Fibroblast of peridontal ligament (primary cell): ENCODE measurements around the gene UPK1A.

Source experiments
- DNase-seq: peaks from one replicate; pipeline ENCODE4 v3.0.0-alpha.2; 2010; ENCODE audit errors: extremely low read depth

The UPK1A gene

GRCh38 chr19:35666251-35666913 is at the start of gene UPK1A:
Gene UPK1A (plus strand): TSS chr19:35666517. CDS start chr19:35666813, 296 bp downstream.
- no peak for DNase-seq

GRCh38 chr19:35618857-35619256 is 47.5 kb upstream of the UPK1A start:
- no peak for DNase-seq

- DNase-seq = no peak
Observed at GRCh38 chr19:35619290-35619923, 46.9 kb upstream of the UPK1A start.

GRCh38 chr19:35620001-35620400 is 46.3 kb upstream of the UPK1A start:
- DNase-seq = no peak

- no peak for DNase-seq
Observed at GRCh38 chr19:35621708-35622107, 44.6 kb upstream of the UPK1A start.

GRCh38 chr19:35622750-35623149 is 43.6 kb upstream of the UPK1A start:
- no peak for DNase-seq

- DNase-seq = no peak
Observed at GRCh38 chr19:35623327-35624010, 42.8 kb upstream of the UPK1A start.

- no peak for DNase-seq
Observed at GRCh38 chr19:35628264-35628564, 38.1 kb upstream of the UPK1A start.

- peak; percentile 99 for DNase-seq
Observed at GRCh38 chr19:35628565-35629331, 37.6 kb upstream of the UPK1A start, which contains the start of gene RBM42. Gene RBM42 (plus strand): TSS chr19:35629036. CDS start chr19:35629154, 118 bp downstream.

- DNase-seq = no peak
Observed at GRCh38 chr19:35629332-35629633, 37.0 kb upstream of the UPK1A start.

- DNase-seq = no peak
Observed at GRCh38 chr19:35633727-35634440, 32.4 kb upstream of the UPK1A start.

- DNase-seq = no peak
Observed at GRCh38 chr19:35636651-35637050, 29.7 kb upstream of the UPK1A start.

GRCh38 chr19:35637165-35637564 is 29.2 kb upstream of the UPK1A start:
- DNase-seq = no peak

GRCh38 chr19:35639321-35639639 is 27.0 kb upstream of the UPK1A start:
- DNase-seq = no peak

GRCh38 chr19:35639863-35640262 is 26.5 kb upstream of the UPK1A start:
- DNase-seq = no peak

- no peak for DNase-seq
Observed at GRCh38 chr19:35641515-35642151, 24.7 kb upstream of the UPK1A start, which contains the start of gene ETV2. Gene ETV2 (plus strand): TSS chr19:35641745. CDS start chr19:35642461, 716 bp downstream.

- no peak for DNase-seq
Observed at GRCh38 chr19:35642312-35642711, 24.0 kb upstream of the UPK1A start.

GRCh38 chr19:35642798-35643254 is 23.5 kb upstream of the UPK1A start:
- DNase-seq = no peak

GRCh38 chr19:35643255-35644205 is 22.8 kb upstream of the UPK1A start:
- DNase-seq = peak; percentile 56
